GM18505 (cell line): ENCODE data around the gene IFNA10.
A peak's percentile ranks its signal among the peaks of the same experiment; 100 is the strongest.
"Not testable (repeated sequence)": the region's sequence is repeated elsewhere in the genome, so short reads cannot be mapped to it uniquely, and the experiment has no call there.

Experiments used
- ATAC-seq: cut with Tn5 transposase; IDR thresholded peaks from one replicate; pipeline ENCODE4 v1.9.1; 2021; ENCODE audit not compliant: unreplicated experiment
- POLR2A ChIP-seq: IDR thresholded peaks from 4 replicates; pipeline ENCODE4 v1.6.1; 2011; ENCODE audit warnings: borderline replicate concordance; ENCODE audit not compliant: insufficient read depth, insufficient read length; ENCODE audit errors: extremely low read depth

The IFNA10 gene

DNA sequence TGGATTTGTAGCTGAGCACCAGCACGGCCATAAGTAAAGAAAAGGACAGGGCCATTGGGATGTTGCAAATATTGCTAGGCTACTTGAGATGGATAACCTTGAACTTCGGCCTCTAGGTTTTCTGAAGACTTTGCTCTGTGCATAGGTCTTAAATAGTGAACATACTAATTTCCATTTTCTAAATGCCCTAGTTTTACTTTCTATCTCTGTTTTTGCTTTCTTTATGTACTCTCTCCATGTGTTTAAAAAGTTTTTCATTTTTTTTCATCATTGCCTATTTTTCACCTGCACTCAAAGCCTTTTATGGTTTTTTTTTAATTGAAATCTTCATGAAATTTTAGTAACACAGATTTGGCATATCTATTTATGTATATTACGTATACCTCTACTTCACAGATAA, at the start of gene IFNA10:
Gene IFNA10 (minus strand): TSS at position 101 of the 400 bp plus-strand sequence. CDS start 46 bp downstream, at position 55.
- not testable (repeated sequence) for ATAC-seq

- no peak for TF ChIP-seq POLR2A
- ATAC-seq: no peak
Measured at GRCh38 chr9:21255538-21256212, 48.7 kb upstream of the IFNA10 start.

DNA sequence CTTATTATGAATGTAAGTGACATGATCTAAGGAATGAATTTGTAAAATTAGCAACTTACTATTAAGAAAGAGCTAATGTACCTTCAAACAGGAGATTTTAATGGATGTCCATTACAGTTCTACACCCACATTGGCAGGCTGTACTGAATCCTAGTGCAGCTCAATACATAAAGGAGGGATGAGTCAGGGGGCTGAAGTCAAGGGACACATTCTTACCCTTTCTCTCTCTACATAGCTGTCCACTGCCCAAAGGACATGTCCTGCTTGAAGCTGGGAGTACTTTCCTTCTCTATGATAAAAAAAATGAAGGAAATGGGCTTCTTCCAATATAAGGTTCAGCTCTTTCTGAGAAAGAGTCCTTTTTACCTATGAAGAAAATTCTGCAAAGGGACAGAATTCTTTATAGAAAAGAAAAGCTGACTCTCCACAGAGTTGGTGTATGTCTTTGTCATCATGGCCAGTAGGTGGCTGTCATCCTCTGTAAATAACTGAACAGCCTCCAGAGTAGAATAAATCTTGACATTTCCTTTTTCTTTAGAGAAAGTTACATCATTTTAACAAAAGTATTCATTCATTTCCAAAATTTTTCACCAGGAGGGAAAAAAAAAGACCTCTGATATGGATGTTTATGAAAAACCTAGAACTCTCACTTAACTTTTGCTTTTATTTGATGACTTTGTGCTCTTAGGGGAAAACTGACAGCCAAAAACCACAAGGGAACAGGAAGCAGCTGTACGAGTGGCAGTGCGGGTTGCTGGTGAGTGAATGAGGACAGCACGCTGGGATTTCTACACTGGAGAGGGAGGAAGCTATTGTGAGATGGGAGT, 46.0 kb upstream of the IFNA10 start:
- no peak for TF ChIP-seq POLR2A
- ATAC-seq: peak; percentile 77

DNA sequence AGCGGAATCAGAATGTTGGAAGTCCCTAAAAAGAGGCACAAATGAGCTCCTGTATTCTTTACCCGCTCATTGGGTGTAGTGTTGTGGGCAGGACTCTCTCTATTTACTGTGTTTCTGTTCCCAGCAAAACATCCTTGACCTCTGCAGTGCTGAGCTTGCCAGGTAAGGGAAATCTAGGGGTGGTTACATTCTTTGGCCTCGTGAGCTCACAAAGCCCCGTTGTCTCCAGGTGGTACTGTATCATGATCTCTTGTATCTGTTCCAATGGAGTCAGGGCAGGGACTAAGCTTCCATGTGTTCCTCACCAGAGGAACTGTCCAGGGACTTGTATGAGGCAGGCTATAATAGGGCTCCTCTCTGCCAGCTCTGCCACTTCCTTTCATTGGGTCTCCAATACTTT, 44.7 kb upstream of the IFNA10 start:
- no peak for ATAC-seq

DNA sequence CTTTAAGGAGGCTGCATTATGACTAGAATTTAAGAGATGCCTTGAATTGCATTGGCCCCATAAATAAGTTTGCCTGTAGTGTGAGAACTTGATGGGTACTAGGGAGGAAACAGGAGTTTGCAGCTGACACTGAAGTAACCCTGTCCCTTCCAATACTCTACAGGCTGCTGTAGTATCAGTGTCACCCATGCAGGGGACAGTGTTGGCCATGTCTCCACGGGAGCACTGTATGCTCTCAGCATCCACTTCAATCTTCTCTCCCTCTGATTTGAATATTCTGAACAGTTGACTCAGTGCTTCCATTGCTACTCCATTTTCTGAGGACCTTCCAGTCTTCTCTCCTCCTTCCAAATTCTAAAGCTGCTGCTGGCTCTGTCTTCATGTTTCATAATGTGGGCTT, 44.2 kb upstream of the IFNA10 start:
- ATAC-seq: no peak
- TF ChIP-seq POLR2A: no peak

More for the DNA sequence above, 44.7 kb upstream of the IFNA10 start:
- TF ChIP-seq POLR2A: no peak

GRCh38 chr9:21244836-21245235, 37.9 kb upstream of the IFNA10 start:
- peak; percentile 58 for ATAC-seq
- no peak for TF ChIP-seq POLR2A

- no peak for TF ChIP-seq POLR2A
- no peak for ATAC-seq
Measured at GRCh38 chr9:21239911-21240310, 33.0 kb upstream of the IFNA10 start, which contains the start of gene IFNA14. IFNA14 (minus strand) TSS chr9:21240005; CDS start chr9:21239935, 70 bp downstream.

GRCh38 chr9:21236360-21236714, 29.4 kb upstream of the IFNA10 start:
- ATAC-seq: not testable (repeated sequence)

DNA sequence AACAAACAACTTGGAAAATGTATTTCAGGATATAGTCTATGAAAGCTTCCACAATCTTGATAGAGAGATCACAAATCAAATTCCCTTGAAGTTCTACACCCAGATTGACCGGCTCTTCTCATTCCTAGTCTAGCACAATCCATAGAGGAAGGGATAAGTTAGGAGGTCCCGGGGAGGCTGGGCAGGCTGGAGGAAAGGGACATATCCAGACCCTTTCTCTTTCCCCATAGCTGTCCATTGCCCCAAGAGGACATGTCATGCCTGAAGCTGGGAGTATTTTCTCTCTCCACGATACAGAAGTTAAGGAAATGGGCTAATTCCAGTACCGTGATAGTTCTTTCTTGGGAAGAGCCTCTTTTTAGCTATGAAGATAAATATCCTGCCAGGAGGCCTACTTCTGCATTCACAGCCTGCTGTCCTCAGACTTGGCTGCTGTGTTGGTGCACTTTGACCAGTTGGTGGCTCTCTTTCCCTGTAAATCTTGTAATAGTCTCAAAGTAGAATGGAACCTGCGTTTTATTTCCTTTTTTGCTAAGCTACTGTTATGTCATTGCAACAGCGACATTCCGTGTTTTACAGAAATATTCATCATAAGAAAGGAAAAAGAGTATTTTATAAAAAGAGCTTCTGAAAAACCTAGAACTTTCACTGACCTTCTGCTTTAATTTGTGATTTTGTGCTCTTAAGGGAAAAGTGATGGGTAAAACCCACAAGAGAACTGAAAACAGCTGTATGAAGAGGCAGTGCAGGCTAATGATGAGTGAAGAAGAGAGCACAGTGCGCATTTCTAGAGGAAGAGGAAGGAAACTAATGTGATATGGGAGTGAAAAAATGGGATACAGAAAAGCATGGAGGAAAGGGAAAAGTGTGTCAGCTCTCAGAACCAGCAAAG, 28.8 kb upstream of the IFNA10 start:
- peak; percentile 86 for ATAC-seq

- no peak for TF ChIP-seq POLR2A
- no peak for ATAC-seq
Measured at GRCh38 chr9:21234153-21234687, 27.3 kb upstream of the IFNA10 start.

GRCh38 chr9:21233258-21233657, 26.3 kb upstream of the IFNA10 start:
- TF ChIP-seq POLR2A: no peak

GRCh38 chr9:21228122-21228521, 21.2 kb upstream of the IFNA10 start, which contains the start of gene IFNA17:
IFNA17 (minus strand) TSS chr9:21228222; CDS start chr9:21228173, 49 bp downstream.
- ATAC-seq: no peak
- TF ChIP-seq POLR2A: no peak

More at GRCh38 chr9:21233258-21233657, 26.3 kb upstream of the IFNA10 start:
- no peak for ATAC-seq

DNA sequence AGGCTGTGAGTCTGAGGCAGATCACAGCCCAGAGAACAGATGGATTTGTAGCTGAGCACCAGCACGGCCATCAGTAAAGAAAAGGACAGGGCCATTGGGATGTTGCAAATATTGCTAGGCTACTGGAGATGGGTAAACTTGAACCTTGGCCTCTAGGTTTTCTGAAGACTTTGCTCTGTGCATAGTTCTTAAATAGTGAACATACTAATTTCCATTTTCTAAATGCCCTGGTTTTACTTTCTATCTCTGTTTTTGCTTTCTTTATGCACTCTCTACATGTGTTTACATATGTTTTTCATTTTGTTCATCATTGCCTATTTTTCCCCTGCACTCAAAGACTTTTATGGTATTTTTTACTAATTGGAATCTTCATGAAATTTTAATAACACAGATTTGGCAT, 10.3 kb upstream of the IFNA10 start, which contains the start of gene IFNA16:
Gene IFNA16 (minus strand): TSS at position 101 of the 400 bp plus-strand sequence. CDS start 6 bp downstream, at position 95.
- ATAC-seq: not testable (repeated sequence)

DNA sequence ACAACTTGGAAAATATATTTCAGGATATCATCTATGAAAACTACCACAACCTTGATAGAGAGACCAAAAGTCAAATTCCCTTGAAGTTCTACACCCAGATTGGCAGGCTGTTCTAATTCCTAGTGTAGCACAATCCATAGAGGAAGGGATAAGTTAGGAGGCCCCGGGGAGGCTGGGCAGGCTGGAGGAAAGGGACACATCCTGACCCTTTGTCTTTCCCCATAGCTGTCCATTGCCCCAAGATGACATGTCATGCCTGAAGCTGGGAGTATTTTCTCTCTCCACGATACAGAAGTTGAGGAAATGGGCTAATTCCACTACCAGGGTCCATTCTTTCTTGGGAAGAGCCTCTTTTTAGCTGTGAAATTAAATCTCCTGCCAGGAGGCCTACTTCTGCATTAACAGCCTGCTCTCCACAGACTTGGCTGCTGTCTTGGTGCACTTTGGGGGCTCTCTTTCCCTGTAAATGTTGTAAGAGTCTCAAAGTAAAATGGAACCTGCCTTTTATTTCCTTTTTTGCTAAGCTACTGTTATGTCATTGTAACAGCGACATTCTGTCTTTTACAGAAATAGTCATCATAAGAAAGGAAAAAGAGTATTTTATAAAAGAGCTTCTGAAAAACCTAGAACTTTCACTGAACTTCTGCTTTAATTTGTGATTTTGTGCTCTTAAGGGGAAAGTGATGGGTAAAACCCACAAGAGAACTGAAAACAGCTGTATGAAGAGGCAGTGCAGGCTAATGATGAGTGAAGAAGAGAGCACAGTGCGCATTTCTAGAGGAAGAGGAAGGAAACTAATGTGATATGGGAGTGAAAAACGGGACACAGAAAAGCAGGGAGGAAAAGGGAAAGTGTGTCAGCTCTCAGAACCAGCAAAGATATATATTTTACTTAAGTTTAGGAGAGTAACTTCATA, 6.7 kb upstream of the IFNA10 start:
- peak; percentile 70 for ATAC-seq

DNA sequence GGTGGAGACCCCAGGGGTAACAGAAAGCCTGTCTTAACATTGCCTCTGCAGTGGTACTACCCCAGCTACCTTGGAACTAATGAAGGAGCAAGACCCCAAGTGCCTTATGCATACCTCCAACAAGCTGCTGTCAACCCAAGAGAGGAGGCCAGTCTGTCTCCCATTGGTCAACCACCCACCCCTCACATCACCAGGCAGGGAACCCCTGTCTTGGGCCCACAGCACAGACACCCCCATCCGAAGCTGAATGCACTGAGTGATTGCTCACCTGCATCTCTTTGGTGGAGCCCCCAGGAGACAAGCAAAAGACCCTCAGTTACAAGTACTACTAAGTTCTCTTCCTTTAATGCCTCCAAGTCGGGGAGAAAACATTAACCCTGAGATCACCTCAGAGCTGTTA, 5.2 kb upstream of the IFNA10 start:
- ATAC-seq: not testable (repeated sequence)

GRCh38 chr9:21210782-21211181, 3.8 kb upstream of the IFNA10 start:
- not testable (repeated sequence) for ATAC-seq
